Subcutaneous abdominal adipose tissue (tissue), 5 donors: ENCODE measurements around the gene MLPH.
A peak's percentile ranks its signal among the peaks of the same experiment; 100 is the strongest.

Experiments used
- H3K27ac ChIP-seq: one replicate; pipeline ENCODE4 v1.7.0; 2013; ENCODE audit warnings: low read depth, mild to moderate bottlenecking, inconsistent platforms, low read length, moderate library complexity
- H3K27me3 ChIP-seq, 5 donors: one replicate each; pipeline ENCODE4 v1.7.0; 2013; ENCODE audit warnings: low read length in 5 of 5, inconsistent platforms in 1 of 5; ENCODE audit not compliant: control insufficient read depth in 5 of 5, insufficient read depth in 4 of 5
- H3K36me3 ChIP-seq, 5 donors: one replicate each; pipeline ENCODE4 v1.7.0; 2013; ENCODE audit warnings: low read length in 5 of 5; ENCODE audit not compliant: control insufficient read depth in 5 of 5, insufficient read depth in 5 of 5
- H3K4me1 ChIP-seq, 5 donors: one replicate each; pipeline ENCODE4 v1.7.0; 2013; ENCODE audit warnings: low read length in 5 of 5, mild to moderate bottlenecking in 3 of 5, moderate library complexity in 1 of 5; ENCODE audit not compliant: control insufficient read depth in 5 of 5, insufficient read depth in 5 of 5
- H3K4me3 ChIP-seq, 5 donors: one replicate each; pipeline ENCODE4 v1.7.0; 2013; ENCODE audit warnings: low read length in 5 of 5, low read depth in 1 of 5
- H3K9ac ChIP-seq, 5 donors: one replicate each; pipeline ENCODE4 v1.7.0; 2013; ENCODE audit warnings: low read length in 5 of 5, mild to moderate bottlenecking in 4 of 5, moderate library complexity in 3 of 5
- H3K9me3 ChIP-seq, 5 donors: one replicate each; pipeline ENCODE4 v1.7.0; 2013; ENCODE audit warnings: low read length in 5 of 5; ENCODE audit not compliant: control insufficient read depth in 5 of 5
- donor health status: healthy.
- donor health status: healthy.
- donor health status: healthy.
- donor health status: healthy.
- donor health status: healthy.

The MLPH gene

GRCh38 chr2:237570776-237571335 lies 83.8 kb downstream of the MLPH start:
- peaks cover 0 to 19% (median 12%) of the 10 kb centered on the region in 5 donors for H3K4me1 ChIP-seq
- H3K4me3 ChIP-seq, result no peak overlapping the region
- peaks cover 0 to 9% (median 7%) of the 10 kb centered on the region in 5 donors for H3K27me3 ChIP-seq
- H3K27ac ChIP-seq, result no peak overlapping the region
- no peaks in the 10 kb centered on the region for H3K9me3 ChIP-seq
- H3K9ac ChIP-seq, result no peak overlapping the region
- no peaks in the 10 kb centered on the region for H3K36me3 ChIP-seq

GRCh38 chr2:237571551-237571950 lies 84.5 kb downstream of the MLPH start:
- H3K9ac ChIP-seq, result no peak overlapping the region
- no peaks in the 10 kb centered on the region for H3K9me3 ChIP-seq
- no peaks in the 10 kb centered on the region for H3K36me3 ChIP-seq
- no peak overlapping the region for H3K27ac ChIP-seq
- H3K27me3 ChIP-seq, result peaks cover 0 to 9% (median 7%) of the 10 kb centered on the region in 5 donors
- H3K4me1 ChIP-seq, result peaks cover 0 to 19% (median 12%) of the 10 kb centered on the region in 5 donors
- no peak overlapping the region for H3K4me3 ChIP-seq

GRCh38 chr2:237572021-237572741 lies 85.1 kb downstream of the MLPH start:
- Histone ChIP-seq H3K9me3 (no peaks in the 10 kb centered on the region), H3K27me3 (peaks cover 0 to 9% (median 7%) of the 10 kb centered on the region in 5 donors), H3K4me3 (peak overlapping the region in 1 of 5 donors; percentile 9), H3K9ac (peak overlapping the region in 1 of 5 donors; percentile 12), H3K36me3 (no peaks in the 10 kb centered on the region), H3K27ac (no peak overlapping the region), H3K4me1 (peaks cover 0 to 19% (median 8%) of the 10 kb centered on the region in 5 donors)

GRCh38 chr2:237572742-237573101 lies 85.7 kb downstream of the MLPH start:
- Histone ChIP-seq H3K4me3 (no peak overlapping the region), H3K36me3 (no peaks in the 10 kb centered on the region), H3K9me3 (no peaks in the 10 kb centered on the region), H3K9ac (peak overlapping the region in 1 of 5 donors; percentile 12), H3K27me3 (peaks cover 0 to 9% (median 5%) of the 10 kb centered on the region in 5 donors), H3K4me1 (peaks cover 0 to 19% (median 7%) of the 10 kb centered on the region in 5 donors), H3K27ac (no peak overlapping the region)

GRCh38 chr2:237573721-237574415 lies 86.8 kb downstream of the MLPH start:
- Histone ChIP-seq H3K4me1 (peaks cover 0 to 19% (median 7%) of the 10 kb centered on the region in 5 donors), H3K9me3 (no peaks in the 10 kb centered on the region), H3K9ac (no peak overlapping the region), H3K27ac (no peak overlapping the region), H3K4me3 (no peak overlapping the region), H3K36me3 (no peaks in the 10 kb centered on the region), H3K27me3 (no peaks in the 10 kb centered on the region)

GRCh38 chr2:237574467-237574866 lies 87.4 kb downstream of the MLPH start:
- H3K4me3 ChIP-seq, result no peak overlapping the region
- H3K4me1 ChIP-seq, result peaks cover 0 to 19% (median 7%) of the 10 kb centered on the region in 5 donors

GRCh38 chr2:237574894-237575868 lies 88.1 kb downstream of the MLPH start:
- Histone ChIP-seq H3K4me1 (peaks cover 0 to 19% (median 7%) of the 10 kb centered on the region in 5 donors), H3K36me3 (no peaks in the 10 kb centered on the region), H3K9me3 (no peaks in the 10 kb centered on the region), H3K4me3 (no peak overlapping the region), H3K9ac (no peak overlapping the region), H3K27ac (no peak overlapping the region), H3K27me3 (no peaks in the 10 kb centered on the region)

More at GRCh38 chr2:237574467-237574866, 87.4 kb downstream of the MLPH start:
- no peak overlapping the region for H3K9ac ChIP-seq
- H3K27me3 ChIP-seq, result no peaks in the 10 kb centered on the region
- no peaks in the 10 kb centered on the region for H3K9me3 ChIP-seq
- no peaks in the 10 kb centered on the region for H3K36me3 ChIP-seq
- no peak overlapping the region for H3K27ac ChIP-seq

GRCh38 chr2:237575869-237576862 lies 89.1 kb downstream of the MLPH start:
- Histone ChIP-seq H3K36me3 (no peaks in the 10 kb centered on the region), H3K4me1 (peaks cover 0 to 19% (median 7%) of the 10 kb centered on the region in 5 donors), H3K27me3 (no peaks in the 10 kb centered on the region), H3K4me3 (no peak overlapping the region), H3K9ac (no peak overlapping the region), H3K27ac (no peak overlapping the region), H3K9me3 (no peaks in the 10 kb centered on the region)

- no peaks in the 10 kb centered on the region for H3K27me3 ChIP-seq
- H3K27ac ChIP-seq, result no peak overlapping the region
- H3K4me3 ChIP-seq, result no peak overlapping the region
- H3K36me3 ChIP-seq, result no peaks in the 10 kb centered on the region
- peaks cover 0 to 22% (median 12%) of the 10 kb centered on the region in 5 donors for H3K4me1 ChIP-seq
- no peak overlapping the region for H3K9ac ChIP-seq
- no peaks in the 10 kb centered on the region for H3K9me3 ChIP-seq
These were observed 89.9 kb downstream of the MLPH start for GRCh38 chr2:237576974-237577373.
